ENCODE results near the gene STRIP2. TPM values are rescaled to one million over a fixed set of nuclear protein-coding genes. Genes with fewer than 3 reads are reported as not detected.
"Not testable (repeated sequence)": the region's sequence is repeated elsewhere in the genome, so short reads cannot be mapped to it uniquely, and the experiment has no call there.

The STRIP2 gene
- total RNA-seq, 3 donors from 2014 or later (not counting 1 experiment from before 2014, with no cell fraction given) = 1.7 to 2.3 (median 2.1) TPM

GRCh38 chr7:129469930-129470329, 35.7 kb downstream of the STRIP2 start:
- Mint-ChIP-seq H3K36me3 (no peaks in the 10 kb centered on the region), H3K27ac (peak overlapping the region in 1 of 2 donors; percentile 81), H3K4me3 (no peak overlapping the region), H3K9me3 (no peaks in the 10 kb centered on the region), H3K4me1 (peaks cover 0 to 5% of the 10 kb centered on the region in 2 donors), H3K27me3 (ENCODE audit: low read depth in 2 of 2) (no peaks in the 10 kb centered on the region)
- Histone ChIP-seq H3K27ac (ENCODE audit: low read length) (no peak overlapping the region), H3K4me1 (ENCODE audit: control insufficient read depth, insufficient read depth, low read length) (no peaks in the 10 kb centered on the region), H3K4me3 (ENCODE audit: low read length) (no peak overlapping the region), H3K27me3 (ENCODE audit: control insufficient read depth, insufficient read depth, low read length) (no peaks in the 10 kb centered on the region), H3K9me3 (ENCODE audit: control insufficient read depth, insufficient read depth, low read length) (no peaks in the 10 kb centered on the region), H3K36me3 (ENCODE audit: control insufficient read depth, insufficient read depth, low read length) (no peaks in the 10 kb centered on the region)
- intact Hi-C loops (cut with micrococcal nuclease) = no loop called here
- ATAC-seq = no peak
- no peak for DNase-seq
- TF ChIP-seq CTCF (IDR thresholded peaks at IDR 0.05) = no peak

- no peak overlapping the region for H3K4me3 Mint-ChIP-seq
- H3K9me3 Mint-ChIP-seq = no peaks in the 10 kb centered on the region
- no peak overlapping the region for H3K27ac ChIP-seq (ENCODE audit: low read length)
- no peaks in the 10 kb centered on the region for H3K9me3 ChIP-seq (ENCODE audit: control insufficient read depth, insufficient read depth, low read length)
- WGBS (ENCODE audit: insufficient coverage) = no CpG with 5 or more reads among the region's 1 CpG
- no peaks in the 10 kb centered on the region for H3K4me1 ChIP-seq (ENCODE audit: control insufficient read depth, insufficient read depth, low read length)
- ATAC-seq (no peak), DNase-seq (no peak)
- intact Hi-C loops (cut with micrococcal nuclease) = no loop called here
- no peak overlapping the region for H3K27ac Mint-ChIP-seq
- no peaks in the 10 kb centered on the region for H3K27me3 Mint-ChIP-seq (ENCODE audit: low read depth in 2 of 2)
- peaks cover 0 to 5% of the 10 kb centered on the region in 2 donors for H3K4me1 Mint-ChIP-seq
- no peak overlapping the region for H3K4me3 ChIP-seq (ENCODE audit: low read length)
- no peak for TF ChIP-seq CTCF (IDR thresholded peaks at IDR 0.05)
- H3K36me3 Mint-ChIP-seq = no peaks in the 10 kb centered on the region
- no peaks in the 10 kb centered on the region for H3K36me3 ChIP-seq (ENCODE audit: control insufficient read depth, insufficient read depth, low read length)
- no peaks in the 10 kb centered on the region for H3K27me3 ChIP-seq (ENCODE audit: control insufficient read depth, insufficient read depth, low read length)
Observed at GRCh38 chr7:129470411-129470810, 36.2 kb downstream of the STRIP2 start.

- Mint-ChIP-seq H3K27ac (no peak overlapping the region), H3K9me3 (no peaks in the 10 kb centered on the region), H3K27me3 (ENCODE audit: low read depth in 2 of 2) (no peaks in the 10 kb centered on the region), H3K36me3 (no peaks in the 10 kb centered on the region), H3K4me3 (no peak overlapping the region), H3K4me1 (peaks cover 0 to 5% of the 10 kb centered on the region in 2 donors)
- Histone ChIP-seq H3K4me1 (ENCODE audit: control insufficient read depth, insufficient read depth, low read length) (no peaks in the 10 kb centered on the region), H3K27ac (ENCODE audit: low read length) (no peak overlapping the region), H3K36me3 (ENCODE audit: control insufficient read depth, insufficient read depth, low read length) (no peaks in the 10 kb centered on the region), H3K4me3 (ENCODE audit: low read length) (no peak overlapping the region), H3K9me3 (ENCODE audit: control insufficient read depth, insufficient read depth, low read length) (no peaks in the 10 kb centered on the region), H3K27me3 (ENCODE audit: control insufficient read depth, insufficient read depth, low read length) (no peaks in the 10 kb centered on the region)
- DNase-seq = no peak
- intact Hi-C loops (cut with micrococcal nuclease) = no loop called here
- no peak for ATAC-seq
- TF ChIP-seq CTCF (IDR thresholded peaks at IDR 0.05) = no peak
Observed at GRCh38 chr7:129471402-129471827, 37.2 kb downstream of the STRIP2 start.

GRCh38 chr7:129475931-129476330, 41.7 kb downstream of the STRIP2 start:
- ATAC-seq; H3K4me1 ChIP-seq (ENCODE audit: control insufficient read depth, insufficient read depth, low read length); H3K4me3 ChIP-seq (ENCODE audit: low read length); intact Hi-C loops (cut with micrococcal nuclease); H3K4me3 Mint-ChIP-seq; H3K36me3 Mint-ChIP-seq; H3K4me1 Mint-ChIP-seq; DNase-seq; H3K27ac Mint-ChIP-seq; H3K27me3 ChIP-seq (ENCODE audit: control insufficient read depth, insufficient read depth, low read length); H3K9me3 Mint-ChIP-seq; H3K27me3 Mint-ChIP-seq (ENCODE audit: low read depth in 2 of 2); H3K9me3 ChIP-seq (ENCODE audit: control insufficient read depth, insufficient read depth, low read length); H3K36me3 ChIP-seq (ENCODE audit: control insufficient read depth, insufficient read depth, low read length); H3K27ac ChIP-seq (ENCODE audit: low read length): not testable (repeated sequence)
- 98% methylated on average over 8 of the region's 27 CpGs for WGBS (ENCODE audit: insufficient coverage)

GRCh38 chr7:129476398-129476797, 42.2 kb downstream of the STRIP2 start:
- DNase-seq; H3K4me1 Mint-ChIP-seq; H3K27ac ChIP-seq (ENCODE audit: low read length); H3K27ac Mint-ChIP-seq; H3K4me3 ChIP-seq (ENCODE audit: low read length); H3K9me3 Mint-ChIP-seq; H3K4me1 ChIP-seq (ENCODE audit: control insufficient read depth, insufficient read depth, low read length); H3K36me3 Mint-ChIP-seq; H3K36me3 ChIP-seq (ENCODE audit: control insufficient read depth, insufficient read depth, low read length); ATAC-seq; H3K4me3 Mint-ChIP-seq; intact Hi-C loops (cut with micrococcal nuclease); H3K9me3 ChIP-seq (ENCODE audit: control insufficient read depth, insufficient read depth, low read length); H3K27me3 ChIP-seq (ENCODE audit: control insufficient read depth, insufficient read depth, low read length); H3K27me3 Mint-ChIP-seq (ENCODE audit: low read depth in 2 of 2): not testable (repeated sequence)
- 96% methylated on average over 17 of the region's 27 CpGs for WGBS (ENCODE audit: insufficient coverage)

All from natural killer cell (primary cell).